GM18517 (cell line): ENCODE data around the gene ALDOA.
"Not testable (repeated sequence)": the region's sequence is repeated elsewhere in the genome, so short reads cannot be mapped to it uniquely, and the experiment has no call there.

Source experiments
- ATAC-seq: cut with Tn5 transposase; IDR thresholded peaks from one replicate; pipeline ENCODE4 v1.9.1; 2021; ENCODE audit warnings: mild to moderate bottlenecking, moderate library complexity; ENCODE audit not compliant: unreplicated experiment

The ALDOA gene

DNA sequence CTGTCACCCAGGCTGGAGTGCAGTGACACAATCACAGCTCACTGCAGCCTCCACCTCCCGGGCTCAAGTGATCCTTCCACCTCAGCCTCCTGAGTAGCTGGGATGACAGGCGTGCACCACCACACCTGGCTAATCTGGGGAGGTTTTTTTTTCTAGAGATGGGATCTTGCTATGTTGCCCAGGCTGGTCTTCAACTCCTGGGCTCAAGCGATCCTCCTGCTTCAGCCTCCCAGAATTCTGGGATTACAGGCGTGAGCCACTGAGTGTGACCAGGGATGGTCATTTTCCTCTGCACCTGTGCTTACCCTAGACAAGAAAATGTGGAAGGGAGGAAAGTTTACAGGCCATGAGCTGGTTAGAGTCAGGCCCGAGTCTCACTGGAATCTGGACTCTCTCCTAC, 24.9 kb upstream of the ALDOA start:
- ATAC-seq: not testable (repeated sequence)

DNA sequence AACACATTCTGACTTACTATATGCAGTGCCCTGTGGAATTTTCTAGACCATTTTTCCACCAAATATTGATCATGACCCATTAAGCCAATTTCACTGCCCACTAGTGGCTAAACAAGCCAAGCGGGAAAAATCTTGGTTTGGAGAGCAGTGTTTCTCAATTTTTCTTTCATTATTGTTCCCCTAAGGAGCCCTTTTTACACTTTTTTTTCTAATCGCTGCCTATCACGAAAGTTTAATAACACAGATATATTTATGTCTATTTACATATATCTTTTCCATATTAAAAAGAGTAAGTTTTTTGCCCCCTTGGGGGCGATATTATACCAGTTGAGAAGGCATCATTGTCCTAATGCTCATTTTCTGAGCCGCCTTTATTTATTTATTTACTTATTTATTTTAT, 23.7 kb upstream of the ALDOA start:
- ATAC-seq: no peak

GRCh38 chr16:30046178-30046577, 19.4 kb upstream of the ALDOA start:
- ATAC-seq: no peak

DNA sequence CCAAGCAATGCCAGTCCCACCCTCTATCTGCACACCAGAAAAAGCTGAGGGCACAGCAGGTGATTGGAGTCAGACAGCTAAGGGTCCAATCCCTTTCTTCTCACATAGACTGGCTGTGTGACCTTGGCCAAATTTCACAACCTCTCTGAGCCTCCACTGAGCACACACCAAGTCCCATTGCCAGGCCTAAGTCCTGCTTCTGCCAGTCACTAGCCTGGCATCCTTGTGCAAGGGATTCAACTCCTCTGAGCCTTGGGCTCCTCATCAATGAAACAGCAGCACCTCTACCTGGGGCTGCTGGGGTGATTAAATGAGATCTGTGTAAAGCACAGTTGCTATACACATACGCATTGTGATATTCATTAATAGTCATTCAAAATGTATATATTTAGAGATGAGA, 19.0 kb upstream of the ALDOA start:
- no peak for ATAC-seq

- no peak for ATAC-seq
Observed at GRCh38 chr16:30049871-30050270, 15.7 kb upstream of the ALDOA start.

- ATAC-seq: no peak
Observed at GRCh38 chr16:30051518-30051917, 14.0 kb upstream of the ALDOA start.

DNA sequence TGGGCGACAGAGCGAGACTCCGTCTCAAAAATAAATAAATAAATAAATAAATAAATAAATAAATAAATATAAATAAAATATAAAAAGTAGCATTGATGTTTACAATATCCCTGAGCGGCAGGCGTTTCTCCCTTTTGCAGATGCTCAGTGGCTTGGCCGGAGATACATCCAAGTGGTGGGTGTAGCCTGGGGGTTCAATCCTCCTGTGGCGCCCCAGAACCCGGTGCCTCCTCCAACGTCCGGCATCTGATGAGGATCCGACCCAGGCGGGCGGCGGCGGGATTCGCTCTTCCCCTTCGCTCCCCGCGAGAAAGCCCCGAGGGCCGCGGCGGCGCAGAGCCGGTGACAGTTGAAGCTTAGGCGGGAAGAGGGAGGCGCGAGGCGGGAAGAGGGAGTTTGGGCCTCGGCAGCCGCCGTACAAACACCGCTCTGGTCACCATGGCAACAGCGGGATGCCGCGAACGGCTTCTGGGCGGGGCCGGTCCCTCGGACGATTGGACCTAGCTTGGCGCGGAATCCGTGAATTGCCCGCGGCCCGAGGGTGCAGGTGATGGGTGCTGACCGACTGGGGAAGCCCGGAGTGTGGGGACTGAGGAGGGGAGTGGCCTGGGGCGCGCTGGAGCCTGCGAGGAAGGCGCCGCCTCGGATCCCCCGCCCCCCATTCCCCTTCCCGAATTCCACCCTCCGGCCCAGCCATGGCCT, 12.7 kb upstream of the ALDOA start:
- peak; percentile 54 for ATAC-seq

DNA sequence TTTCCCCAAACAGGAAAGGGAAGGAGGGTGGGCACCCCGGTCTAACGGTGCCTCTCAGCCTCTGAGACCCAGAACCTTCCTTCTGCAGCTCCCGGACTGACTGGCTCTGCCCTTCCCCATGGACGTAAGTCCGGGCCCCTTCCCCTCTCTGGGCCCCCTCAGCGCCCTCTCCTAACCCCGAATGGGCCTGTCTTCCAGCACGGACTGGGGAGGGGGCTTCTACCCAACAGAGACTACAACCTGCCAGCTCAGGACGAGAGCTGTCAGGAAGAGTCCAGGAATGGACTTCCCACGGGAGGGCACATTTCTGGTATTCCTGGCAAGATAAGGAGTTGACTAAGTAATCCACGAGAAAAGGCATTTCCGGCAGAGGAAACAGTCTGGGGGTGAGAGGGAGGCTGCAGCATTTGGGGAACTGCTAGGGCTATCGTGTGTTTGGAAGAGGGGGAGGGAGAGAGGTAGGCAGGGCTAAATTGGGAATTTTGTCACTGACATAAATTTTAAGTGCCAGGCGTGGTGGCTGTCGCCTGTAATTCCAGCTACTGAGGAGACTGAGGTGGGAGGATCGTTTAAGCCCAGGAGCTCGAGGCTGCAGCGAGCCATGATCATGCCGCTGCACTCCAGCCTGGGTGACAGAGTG, 12.1 kb upstream of the ALDOA start:
- no peak for ATAC-seq

DNA sequence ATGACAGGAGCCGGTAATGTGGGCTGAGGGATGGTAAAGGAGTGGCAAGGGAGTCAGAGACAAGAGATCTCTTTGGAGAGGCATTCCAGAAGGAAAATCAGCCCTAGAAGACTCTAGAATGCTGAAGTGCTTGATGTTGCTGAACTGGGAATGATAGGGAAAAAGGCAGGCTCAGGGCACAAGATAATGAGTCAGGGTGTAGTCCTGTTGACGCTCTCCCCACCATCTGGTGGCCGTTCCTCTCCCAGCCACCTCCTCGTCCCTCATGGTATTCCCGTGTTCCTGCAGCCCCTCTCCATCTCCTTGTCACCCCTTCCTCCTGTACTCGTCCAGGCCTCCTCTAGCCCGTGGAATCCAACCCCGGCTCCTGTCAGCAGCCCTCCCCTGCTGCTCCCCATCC, 11.1 kb upstream of the ALDOA start:
- ATAC-seq: no peak

DNA sequence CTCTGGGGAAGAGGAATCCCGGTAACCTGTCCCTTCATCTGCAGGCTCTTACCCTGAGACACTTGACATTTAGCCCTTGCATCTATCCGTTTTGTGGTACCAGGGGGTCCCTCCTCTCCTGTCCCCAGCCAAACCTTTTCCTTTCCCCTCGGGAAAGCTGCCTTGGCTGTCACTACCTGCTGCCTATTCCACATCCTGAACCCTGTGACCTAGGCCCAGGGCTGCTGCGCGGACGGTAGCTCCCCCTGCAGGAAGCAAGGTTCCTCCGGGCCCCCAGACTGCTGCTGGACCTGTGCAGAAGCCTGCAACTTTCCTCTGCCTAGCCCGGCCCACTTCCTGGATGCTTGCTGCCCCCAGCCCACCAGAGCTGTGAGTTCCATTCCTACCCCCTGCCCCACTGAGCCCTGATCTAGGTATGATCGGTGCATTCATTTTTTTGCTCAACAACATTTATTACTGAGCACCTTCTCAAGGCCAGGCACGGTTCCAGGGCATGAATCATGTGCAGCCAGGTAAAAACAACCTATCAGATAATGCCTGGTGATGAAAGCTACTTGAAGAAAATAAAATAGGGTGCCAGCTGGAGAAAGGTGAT, 10.5 kb upstream of the ALDOA start:
- no peak for ATAC-seq

- ATAC-seq: no peak
Observed at GRCh38 chr16:30060346-30060745, 5.2 kb upstream of the ALDOA start.

- ATAC-seq: no peak
Observed at GRCh38 chr16:30060836-30061554, 4.6 kb upstream of the ALDOA start.

DNA sequence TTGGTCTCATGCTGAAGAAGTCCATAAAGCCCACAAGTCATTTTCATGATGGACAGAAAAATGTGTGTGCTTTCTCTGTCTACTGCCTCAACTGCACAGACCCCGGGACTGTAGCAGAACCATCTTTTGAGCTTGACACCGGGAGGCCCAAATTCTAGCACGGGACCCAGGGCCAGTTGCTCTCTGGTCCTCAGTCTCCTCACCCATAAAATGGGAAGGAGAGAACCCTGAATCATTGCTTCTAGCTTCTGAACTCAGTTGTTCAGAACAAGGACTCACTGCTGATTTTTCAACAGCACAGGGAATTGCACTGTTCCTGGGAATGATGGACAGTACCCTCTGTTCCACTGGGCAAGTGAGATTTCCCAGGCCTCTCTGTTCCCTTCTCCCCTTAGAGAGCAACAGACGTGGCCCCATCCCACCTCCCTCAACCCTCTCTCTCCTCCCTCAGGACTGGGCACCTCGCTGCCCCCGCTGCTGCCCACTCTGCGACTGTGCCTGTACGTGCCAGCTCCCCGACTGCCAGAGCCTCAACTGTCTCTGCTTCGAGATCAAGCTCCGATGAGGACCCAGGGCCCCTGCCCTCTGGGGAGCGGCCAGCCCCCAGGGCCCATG, 2.2 kb upstream of the ALDOA start:
- no peak for ATAC-seq

DNA sequence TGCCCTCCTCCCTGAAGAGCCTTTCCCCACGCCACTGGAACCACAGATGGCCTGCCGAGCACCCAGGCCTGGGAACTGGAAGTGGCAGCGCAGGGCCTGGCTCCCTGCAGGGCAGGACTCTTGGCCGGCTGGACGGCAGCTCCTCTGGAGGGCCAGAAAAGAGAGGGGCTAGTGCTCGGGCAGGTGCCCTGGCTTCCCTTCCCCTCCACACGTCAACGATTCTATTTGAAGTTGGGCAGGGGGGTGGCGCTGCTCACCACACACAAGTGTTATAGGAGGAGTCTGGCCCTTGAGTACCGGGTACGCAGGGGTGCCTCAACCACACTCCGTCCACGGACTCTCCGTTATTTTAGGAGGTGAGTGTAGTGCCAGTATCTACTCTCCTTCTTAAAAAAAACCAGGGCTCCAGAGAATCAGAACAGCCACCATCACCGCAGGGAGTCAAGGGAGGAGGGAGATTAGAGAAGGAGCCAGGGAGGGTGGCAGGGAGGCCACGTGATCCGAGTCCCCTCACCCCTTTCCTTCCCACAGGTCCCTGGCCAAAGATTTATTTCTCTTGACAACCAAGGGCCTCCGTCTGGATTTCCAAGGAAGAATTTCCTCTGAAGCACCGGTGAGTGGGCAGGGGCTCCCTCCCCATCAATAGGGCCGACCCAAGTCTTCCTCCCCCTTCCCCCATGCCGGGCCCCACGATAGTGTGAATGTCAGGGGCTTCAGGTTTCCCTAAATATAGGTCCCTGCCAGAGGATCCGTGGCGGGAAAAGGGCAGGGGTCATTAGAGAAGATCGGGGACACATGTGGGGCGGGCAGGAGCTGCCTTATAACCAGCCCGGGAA, 1.4 kb upstream of the ALDOA start:
- no peak for ATAC-seq

- ATAC-seq: no peak
Observed at GRCh38 chr16:30064729-30065101, 845 bp upstream of the ALDOA start.

DNA sequence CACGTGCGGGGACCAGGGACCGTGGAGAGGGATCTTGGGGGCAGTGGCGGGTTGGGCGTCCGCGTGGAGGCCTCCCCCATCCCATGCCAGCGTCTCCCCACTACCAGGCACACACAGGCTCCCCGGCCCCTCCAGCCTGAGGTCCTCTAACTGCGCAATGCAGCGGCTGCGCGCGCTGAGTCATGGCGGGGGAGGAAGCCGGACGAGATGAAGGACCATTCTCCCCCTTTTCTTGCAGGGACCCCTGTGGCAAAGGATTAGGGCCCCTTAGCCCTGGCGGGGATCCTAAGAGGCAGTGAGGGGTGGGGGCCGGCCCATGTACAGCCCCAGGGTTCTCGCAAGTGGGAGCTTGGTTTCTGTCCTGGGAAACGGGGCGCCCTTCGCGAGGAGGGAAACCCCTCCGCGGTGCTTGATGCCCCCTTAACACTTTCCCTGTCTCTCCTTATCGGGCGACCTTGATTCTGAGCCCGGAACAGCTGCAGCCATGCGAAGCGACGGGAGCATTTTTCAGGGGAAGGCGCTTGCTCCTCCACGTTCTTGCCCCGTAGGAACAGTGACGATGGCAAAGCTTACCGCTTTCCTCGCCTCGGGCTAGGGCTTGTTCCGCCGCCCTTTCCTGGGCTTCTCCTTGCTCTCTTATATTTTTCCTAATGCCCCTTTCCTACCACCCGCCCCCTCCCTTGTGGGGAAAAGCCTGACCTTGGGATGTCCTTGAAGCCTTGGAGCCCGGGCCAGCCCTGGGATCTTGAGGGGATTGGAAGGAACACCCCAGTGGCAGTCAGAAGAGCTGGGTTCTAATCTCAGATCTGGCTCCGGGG, 592 bp downstream of the ALDOA start:
- no peak for ATAC-seq

DNA sequence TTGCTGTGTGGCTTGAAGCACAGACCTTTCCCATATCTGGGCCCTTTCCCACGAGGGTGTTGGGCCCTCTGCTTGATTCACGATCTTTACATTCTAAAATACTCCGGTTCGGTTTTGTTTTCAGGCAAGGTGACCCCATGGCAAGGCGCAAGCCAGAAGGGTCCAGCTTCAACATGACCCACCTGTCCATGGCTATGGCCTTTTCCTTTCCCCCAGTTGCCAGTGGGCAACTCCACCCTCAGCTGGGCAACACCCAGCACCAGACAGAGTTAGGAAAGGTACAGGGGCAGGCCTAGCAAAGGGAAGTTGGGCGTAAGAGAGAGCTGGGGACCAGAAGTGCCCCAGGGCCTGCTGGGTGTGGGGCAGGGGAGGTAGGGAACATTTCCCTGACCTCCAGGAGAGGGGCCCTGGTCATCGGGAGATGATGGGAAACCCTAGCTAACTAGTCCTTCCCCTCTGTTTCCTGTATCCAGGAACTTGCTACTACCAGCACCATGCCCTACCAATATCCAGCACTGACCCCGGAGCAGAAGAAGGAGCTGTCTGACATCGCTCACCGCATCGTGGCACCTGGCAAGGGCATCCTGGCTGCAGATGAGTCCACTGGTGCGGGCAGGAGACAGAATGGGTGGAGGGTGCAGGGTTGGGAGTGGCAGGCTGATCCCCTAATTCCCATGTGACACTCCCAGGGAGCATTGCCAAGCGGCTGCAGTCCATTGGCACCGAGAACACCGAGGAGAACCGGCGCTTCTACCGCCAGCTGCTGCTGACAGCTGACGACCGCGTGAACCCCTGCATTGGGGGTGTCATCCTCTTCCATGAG, 1.4 kb downstream of the ALDOA start:
- no peak for ATAC-seq

DNA sequence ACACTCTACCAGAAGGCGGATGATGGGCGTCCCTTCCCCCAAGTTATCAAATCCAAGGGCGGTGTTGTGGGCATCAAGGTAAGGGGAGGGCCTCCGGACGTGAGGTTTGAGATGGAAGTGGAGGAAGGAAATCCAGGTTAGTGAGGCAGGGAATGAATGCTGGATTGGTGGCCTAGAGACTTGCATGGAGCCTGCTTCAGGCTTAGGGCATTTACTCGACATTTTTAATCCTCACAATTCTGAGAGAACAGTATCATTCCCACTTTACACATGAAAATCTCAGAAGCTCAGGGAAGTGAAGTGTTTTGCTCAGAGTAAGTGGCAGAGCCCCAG, 2.0 kb downstream of the ALDOA start:
- ATAC-seq: no peak

DNA sequence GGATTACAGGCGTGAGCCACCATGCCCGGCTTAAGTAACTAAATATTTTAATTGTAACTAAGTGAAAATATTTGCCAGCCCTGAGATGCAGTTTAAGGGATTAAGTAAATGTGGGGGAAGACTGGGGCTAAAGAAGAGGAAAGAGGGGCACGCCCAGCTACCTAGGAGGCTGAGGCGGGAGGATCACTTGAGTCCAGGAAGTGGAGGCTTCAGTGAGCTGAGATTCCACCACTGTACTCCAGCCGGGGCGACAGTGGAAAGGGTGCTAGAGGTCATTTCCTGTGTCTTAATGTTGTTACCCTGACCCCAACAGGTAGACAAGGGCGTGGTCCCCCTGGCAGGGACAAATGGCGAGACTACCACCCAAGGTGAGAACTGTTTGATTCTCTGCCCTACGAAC, 2.8 kb downstream of the ALDOA start:
- ATAC-seq: no peak
